DOHH2 (cell line): ENCODE data around the gene ZNF76.

Experiments
- CTCF ChIP-seq: fragments of 200-600 bp; sonication (generic); IDR thresholded peaks from one replicate; pipeline ENCODE4 v1.5.1; 2014; ENCODE audit warnings: antibody characterized with exemption, mild to moderate bottlenecking, low read depth, low read length; ENCODE audit not compliant: poor library complexity, severe bottlenecking
- EZH2phosphoT487 ChIP-seq: fragments of 200-600 bp; sonication (generic); IDR thresholded peaks from 2 replicates; pipeline ENCODE4 v1.6.1; 2017; ENCODE audit warnings: borderline replicate concordance, mild to moderate bottlenecking, antibody characterized with exemption, low read length, moderate library complexity, mixed read lengths

DNA sequence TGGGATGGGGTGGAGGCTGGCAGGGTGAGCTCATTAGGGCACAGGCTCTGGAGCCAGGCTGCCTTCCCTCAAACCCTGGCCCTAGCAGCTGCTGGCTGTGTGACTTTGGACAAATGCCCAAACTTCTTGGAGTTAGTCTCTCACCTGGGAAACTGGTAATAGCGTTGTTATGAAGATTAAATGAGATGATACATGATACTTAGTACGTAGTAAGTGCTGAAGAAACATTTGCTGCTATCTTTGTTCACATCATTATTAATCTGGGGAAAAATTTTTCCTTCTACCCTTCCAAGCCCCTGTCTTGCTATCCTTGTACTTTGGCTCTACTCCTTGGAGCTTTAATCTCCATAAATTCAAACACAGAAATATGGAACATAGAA is 60.5 kb downstream of the ZNF76 start:
- TF ChIP-seq CTCF (no peak), EZH2phosphoT487 (no peak)
